ENCODE measurements around the gene RASSF4.

The RASSF4 gene

DNA sequence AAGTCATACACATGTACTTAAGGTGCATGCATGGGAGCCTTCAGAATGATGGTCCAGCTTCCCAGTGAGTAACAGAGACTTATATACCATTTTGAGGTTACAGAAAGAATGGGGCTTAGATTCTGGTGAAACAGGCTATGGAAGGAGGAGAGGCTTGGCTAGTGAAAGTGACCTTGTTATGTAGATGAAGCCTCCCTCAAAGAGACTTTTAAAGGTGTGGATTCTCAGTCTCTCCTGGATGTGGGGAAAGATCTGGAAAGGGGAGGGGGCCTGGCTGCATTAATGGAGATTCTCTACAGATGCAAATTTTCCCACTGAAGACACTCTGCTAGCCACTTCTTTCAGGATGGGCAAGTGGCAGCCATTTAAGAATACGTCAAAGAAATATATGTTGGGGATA lies 5.5 kb downstream of the RASSF4 start:
- Histone ChIP-seq H3K4me3 (ENCODE audit: low read depth, low read length) (no peak overlapping the region), H3K27ac (no peak overlapping the region), H3K27me3 (replicated peaks) (no peaks in the 10 kb centered on the region), H3K36me3 (replicated peaks) (no peaks in the 10 kb centered on the region)
- no peak for DNase-seq
- TF ChIP-seq, protein P1, sequence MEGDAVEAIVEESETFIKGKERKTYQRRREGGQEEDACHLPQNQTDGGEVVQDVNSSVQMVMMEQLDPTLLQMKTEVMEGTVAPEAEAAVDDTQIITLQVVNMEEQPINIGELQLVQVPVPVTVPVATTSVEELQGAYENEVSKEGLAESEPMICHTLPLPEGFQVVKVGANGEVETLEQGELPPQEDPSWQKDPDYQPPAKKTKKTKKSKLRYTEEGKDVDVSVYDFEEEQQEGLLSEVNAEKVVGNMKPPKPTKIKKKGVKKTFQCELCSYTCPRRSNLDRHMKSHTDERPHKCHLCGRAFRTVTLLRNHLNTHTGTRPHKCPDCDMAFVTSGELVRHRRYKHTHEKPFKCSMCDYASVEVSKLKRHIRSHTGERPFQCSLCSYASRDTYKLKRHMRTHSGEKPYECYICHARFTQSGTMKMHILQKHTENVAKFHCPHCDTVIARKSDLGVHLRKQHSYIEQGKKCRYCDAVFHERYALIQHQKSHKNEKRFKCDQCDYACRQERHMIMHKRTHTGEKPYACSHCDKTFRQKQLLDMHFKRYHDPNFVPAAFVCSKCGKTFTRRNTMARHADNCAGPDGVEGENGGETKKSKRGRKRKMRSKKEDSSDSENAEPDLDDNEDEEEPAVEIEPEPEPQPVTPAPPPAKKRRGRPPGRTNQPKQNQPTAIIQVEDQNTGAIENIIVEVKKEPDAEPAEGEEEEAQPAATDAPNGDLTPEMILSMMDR (IDR thresholded peaks at IDR 0.05; ENCODE audit: low read depth, low read length, missing control alignments), result no peak
- in situ Hi-C loops (cut with HindIII; ENCODE audit: low pct_ligation_motif_present, low sequenced_read_pairs), result no loop called here

DNA sequence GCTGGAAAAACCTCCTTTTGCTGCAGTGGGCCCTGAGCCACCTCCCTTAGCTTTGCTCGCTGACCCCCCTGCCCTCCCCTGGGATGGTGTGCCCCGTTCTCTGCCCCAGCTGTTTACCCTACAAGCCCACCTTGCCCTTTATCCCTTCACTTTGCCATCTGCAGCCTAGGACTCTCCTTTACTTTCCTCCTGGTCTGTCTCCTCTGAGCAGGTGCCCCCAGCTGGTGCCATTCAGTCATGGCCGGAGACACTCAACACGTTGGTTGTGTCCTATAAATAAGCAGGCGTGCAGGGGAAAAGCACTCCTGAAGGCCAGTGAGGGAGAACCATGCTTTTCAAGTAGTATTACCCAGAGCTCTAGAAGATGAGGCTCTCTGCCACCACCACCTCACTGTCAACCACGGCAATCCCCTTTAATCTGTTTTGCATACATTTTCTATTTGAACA lies 6.1 kb downstream of the RASSF4 start:
- in situ Hi-C loops (cut with HindIII; ENCODE audit: low pct_ligation_motif_present, low sequenced_read_pairs), result no loop called here
- TF ChIP-seq, protein P1 (IDR thresholded peaks at IDR 0.05; ENCODE audit: low read depth, low read length, missing control alignments), result no peak
- Histone ChIP-seq H3K27me3 (replicated peaks) (no peaks in the 10 kb centered on the region), H3K36me3 (replicated peaks) (no peaks in the 10 kb centered on the region), H3K4me3 (ENCODE audit: low read depth, low read length) (no peak overlapping the region), H3K27ac (no peak overlapping the region)
- DNase-seq, result no peak

DNA sequence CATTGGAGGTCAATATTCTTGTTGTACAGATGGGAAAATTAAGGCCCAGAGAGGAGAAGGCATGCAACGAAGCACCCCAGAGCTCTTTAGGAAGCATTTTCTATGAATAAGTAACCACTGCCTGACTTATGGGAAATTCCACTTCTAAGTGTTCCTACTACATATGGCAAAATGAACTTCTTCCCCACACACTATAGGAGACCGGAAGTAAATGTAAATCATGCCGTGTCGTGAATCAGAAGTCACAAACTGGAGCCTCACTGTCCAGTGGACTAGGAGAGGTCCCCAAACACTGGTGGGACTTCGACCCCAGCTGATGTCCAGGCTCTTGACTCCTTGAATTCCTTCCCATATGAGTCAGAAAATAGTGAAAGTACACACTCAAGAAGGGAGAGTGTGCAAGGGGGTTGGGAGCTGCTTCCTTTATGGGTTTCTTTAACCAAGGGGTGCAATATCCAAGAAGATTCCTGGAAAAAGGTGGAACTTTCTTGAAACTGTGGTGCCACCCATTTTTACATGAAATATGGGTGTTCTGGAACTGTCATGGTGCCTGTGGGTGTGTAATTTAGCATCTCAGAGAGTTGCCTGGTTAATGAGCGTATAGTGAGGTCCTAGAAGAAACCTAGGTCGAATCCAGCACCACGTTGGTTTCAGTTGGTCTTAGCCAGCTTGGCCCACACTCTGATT lies 6.7 kb downstream of the RASSF4 start:
- Histone ChIP-seq H3K36me3 (replicated peaks) (no peaks in the 10 kb centered on the region), H3K27me3 (replicated peaks) (no peaks in the 10 kb centered on the region), H3K27ac (no peak overlapping the region), H3K4me3 (ENCODE audit: low read depth, low read length) (no peak overlapping the region)
- TF ChIP-seq, protein P1 (IDR thresholded peaks at IDR 0.05; ENCODE audit: low read depth, low read length, missing control alignments), result no peak
- in situ Hi-C loops (cut with HindIII; ENCODE audit: low pct_ligation_motif_present, low sequenced_read_pairs), result no loop called here
- no peak for DNase-seq

GRCh38 chr10:44966816-44967509 lies 7.4 kb downstream of the RASSF4 start:
- DNase-seq, result no peak
- TF ChIP-seq, protein P1 (IDR thresholded peaks at IDR 0.05; ENCODE audit: low read depth, low read length, missing control alignments), result no peak
- no peaks in the 10 kb centered on the region for H3K36me3 ChIP-seq (replicated peaks)
- in situ Hi-C loops (cut with HindIII; ENCODE audit: low pct_ligation_motif_present, low sequenced_read_pairs), result no loop called here
- no peak overlapping the region for H3K27ac ChIP-seq
- H3K4me3 ChIP-seq (ENCODE audit: low read depth, low read length), result no peak overlapping the region
- no peaks in the 10 kb centered on the region for H3K27me3 ChIP-seq (replicated peaks)

- no peak overlapping the region for H3K4me3 ChIP-seq (ENCODE audit: low read depth, low read length)
- no peaks in the 10 kb centered on the region for H3K27me3 ChIP-seq (replicated peaks)
- no peak for DNase-seq
- no peak overlapping the region for H3K27ac ChIP-seq
- in situ Hi-C loops (cut with HindIII; ENCODE audit: low pct_ligation_motif_present, low sequenced_read_pairs), result no loop called here
- TF ChIP-seq, protein P1 (IDR thresholded peaks at IDR 0.05; ENCODE audit: low read depth, low read length, missing control alignments), result no peak
- no peaks in the 10 kb centered on the region for H3K36me3 ChIP-seq (replicated peaks)
Measured at GRCh38 chr10:44967616-44968015, 8.0 kb downstream of the RASSF4 start.
